Measurements from ENCODE around the gene PNMA6F.
"Not testable (repeated sequence)": the region's sequence is repeated elsewhere in the genome, so short reads cannot be mapped to it uniquely, and the experiment has no call there.

PNMA6F gene

DNA sequence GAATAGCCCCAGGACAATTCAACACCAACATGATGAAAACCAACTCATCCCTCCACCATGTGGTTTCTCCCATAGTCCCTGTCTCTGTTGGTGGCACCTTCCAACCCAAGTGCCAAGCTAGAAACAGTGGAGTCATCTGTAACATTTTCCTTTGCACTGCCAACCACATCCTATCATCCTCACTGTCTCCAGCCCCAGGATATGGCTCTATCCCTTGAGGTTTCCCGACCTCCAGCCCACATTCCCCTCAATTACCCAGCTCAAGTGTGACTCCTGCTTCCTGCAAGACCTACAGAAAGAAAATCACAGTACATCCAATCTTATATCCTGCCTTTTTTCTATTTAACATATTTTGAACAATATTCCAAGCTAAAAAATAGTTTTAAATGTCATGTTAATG, 24.2 kb downstream of the PNMA6F start:
- no peaks in the 10 kb centered on the region for H3K36me3 Mint-ChIP-seq (ENCODE audit: low read depth)
- no peak overlapping the region for H3K27ac Mint-ChIP-seq
- no peaks in the 10 kb centered on the region for H3K27me3 Mint-ChIP-seq
- no peak overlapping the region for H3K4me3 Mint-ChIP-seq
- no peaks in the 10 kb centered on the region for H3K9me3 Mint-ChIP-seq
- peaks cover 8% of the 10 kb centered on the region for H3K4me1 Mint-ChIP-seq (ENCODE audit: low read depth)

DNA sequence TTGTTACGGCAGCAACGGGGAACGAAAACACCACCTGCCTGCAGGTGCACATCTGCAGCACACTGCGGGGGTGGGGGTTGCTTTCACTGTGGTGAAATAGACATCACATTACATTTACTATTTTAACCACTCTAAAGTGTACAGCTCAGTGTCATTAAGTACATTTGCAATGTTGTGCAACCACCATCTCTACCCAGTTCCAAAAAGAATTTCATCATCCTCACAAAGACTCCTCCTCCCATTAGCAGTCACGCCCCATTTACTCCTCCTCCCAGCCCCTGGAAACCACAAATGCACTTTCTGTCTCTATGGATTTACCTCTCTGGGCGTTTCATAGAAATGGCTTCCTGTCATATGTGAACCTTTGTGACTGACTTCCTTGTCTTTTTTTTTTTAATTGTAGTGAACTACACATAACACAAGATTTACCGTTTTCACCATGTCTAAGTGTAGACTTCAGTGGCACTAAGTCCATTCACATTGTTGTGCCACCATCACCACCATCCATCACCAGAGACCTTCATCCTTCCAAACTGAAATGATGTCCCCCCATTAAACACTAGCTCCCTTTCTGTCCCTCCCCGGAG, 28.0 kb downstream of the PNMA6F start:
- H3K9me3 Mint-ChIP-seq; H3K4me3 Mint-ChIP-seq; H3K4me1 Mint-ChIP-seq (ENCODE audit: low read depth); H3K27me3 Mint-ChIP-seq; H3K36me3 Mint-ChIP-seq (ENCODE audit: low read depth); H3K27ac Mint-ChIP-seq: not testable (repeated sequence)

DNA sequence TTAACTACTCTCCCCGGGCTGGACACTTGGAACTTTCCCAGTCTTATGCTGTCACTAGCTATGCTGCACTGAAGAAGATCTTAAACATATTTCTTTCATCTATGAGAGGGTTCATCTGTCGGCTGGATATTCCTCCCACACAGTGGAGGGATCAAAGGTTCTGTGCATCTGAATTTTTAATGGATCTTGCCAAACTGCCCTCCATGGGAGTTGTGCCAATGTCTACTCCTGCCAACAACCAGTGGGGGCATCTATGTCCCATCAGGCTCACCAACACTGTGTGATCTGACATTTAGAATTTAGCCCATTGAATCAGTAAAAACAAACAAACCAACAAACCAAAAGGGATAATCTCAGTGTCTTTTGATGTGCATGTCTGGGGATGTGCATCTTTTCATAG, 32.8 kb downstream of the PNMA6F start:
- not testable (repeated sequence) for H3K4me1 Mint-ChIP-seq (ENCODE audit: low read depth); H3K4me3 Mint-ChIP-seq; H3K27me3 Mint-ChIP-seq; H3K9me3 Mint-ChIP-seq; H3K27ac Mint-ChIP-seq; H3K36me3 Mint-ChIP-seq (ENCODE audit: low read depth)

DNA sequence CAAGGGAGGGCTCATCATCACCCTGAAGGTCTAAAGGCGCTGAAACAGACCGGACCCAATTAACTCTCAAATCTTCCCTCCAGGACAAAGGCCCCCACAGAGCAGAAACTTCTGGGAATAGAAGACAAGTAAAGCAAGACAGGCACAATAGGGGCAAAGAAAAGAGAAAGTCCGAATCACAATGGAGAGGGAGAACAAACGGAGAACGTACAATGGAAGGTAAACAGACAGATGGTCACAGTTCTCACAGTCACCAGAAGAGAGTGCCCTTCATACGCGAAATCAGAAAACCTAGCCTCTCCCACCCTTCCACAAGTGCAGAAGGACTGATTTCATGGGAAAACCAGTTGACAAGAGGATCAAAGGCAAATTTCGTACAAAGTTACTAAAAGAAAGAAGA, 35.9 kb downstream of the PNMA6F start:
- not testable (repeated sequence) for H3K27me3 Mint-ChIP-seq

DNA sequence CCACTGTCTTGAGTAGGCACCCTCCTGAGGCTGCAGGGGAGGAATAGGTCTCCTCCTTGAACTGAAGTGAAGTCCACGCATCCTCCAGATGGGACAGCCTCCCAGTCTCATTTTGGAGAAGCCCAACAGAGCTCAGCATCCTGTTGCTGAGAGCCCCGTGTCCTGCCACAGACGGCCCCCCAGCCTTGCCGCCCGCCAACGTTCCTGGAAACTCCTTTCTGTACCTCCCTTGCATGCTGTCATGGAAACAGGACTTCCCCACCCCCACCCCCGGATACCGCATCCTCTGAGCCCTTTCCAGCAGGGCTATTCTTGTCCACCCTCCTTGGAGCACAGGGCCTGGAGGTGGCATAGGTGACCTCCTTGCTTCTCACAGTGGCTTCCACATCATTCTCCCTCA, 37.6 kb downstream of the PNMA6F start:
- H3K4me1 Mint-ChIP-seq (ENCODE audit: low read depth); H3K36me3 Mint-ChIP-seq (ENCODE audit: low read depth); H3K27me3 Mint-ChIP-seq; H3K4me3 Mint-ChIP-seq; H3K9me3 Mint-ChIP-seq; H3K27ac Mint-ChIP-seq: not testable (repeated sequence)

More for the DNA sequence above, 35.9 kb downstream of the PNMA6F start:
- not testable (repeated sequence) for H3K4me3 Mint-ChIP-seq; H3K27ac Mint-ChIP-seq; H3K36me3 Mint-ChIP-seq (ENCODE audit: low read depth); H3K4me1 Mint-ChIP-seq (ENCODE audit: low read depth); H3K9me3 Mint-ChIP-seq

DNA sequence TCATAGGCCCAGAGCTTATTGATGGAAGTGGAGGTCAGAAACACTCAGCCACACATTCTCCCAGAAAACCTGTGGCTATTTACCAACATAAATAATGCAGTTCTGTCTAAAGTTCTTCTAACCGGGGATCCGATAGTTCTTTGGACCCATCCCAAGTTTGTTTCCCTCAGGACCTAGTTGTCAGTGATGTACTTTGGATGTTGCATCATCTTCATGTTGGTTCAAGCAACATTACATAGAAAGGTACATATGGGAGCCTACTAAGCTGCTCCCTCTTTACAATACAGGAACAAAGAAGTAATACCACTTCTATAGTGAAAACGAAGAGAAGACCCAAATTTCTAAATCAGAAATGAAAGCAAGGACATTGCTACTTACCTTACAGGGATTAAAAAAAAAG, 39.8 kb downstream of the PNMA6F start:
- not testable (repeated sequence) for H3K27ac Mint-ChIP-seq

DNA sequence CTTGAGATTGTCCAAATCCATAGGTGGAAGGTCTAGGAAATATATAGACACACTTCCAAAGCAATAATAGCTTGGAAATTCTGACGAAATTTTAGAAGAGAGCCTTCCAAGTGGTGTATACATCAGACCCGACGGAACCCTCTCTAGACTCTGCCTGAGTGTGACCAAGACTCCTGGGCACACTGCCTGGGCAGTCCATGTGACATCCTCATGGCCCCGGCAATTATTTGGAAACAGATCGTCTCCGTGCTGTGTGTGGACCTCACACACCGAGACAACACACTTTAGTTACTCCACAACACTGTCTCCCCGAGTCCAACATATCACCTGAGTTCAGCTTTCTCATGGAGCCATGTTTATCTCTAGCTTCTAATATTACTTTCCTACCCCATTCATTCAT, 42.3 kb downstream of the PNMA6F start:
- H3K4me3 Mint-ChIP-seq; H3K9me3 Mint-ChIP-seq; H3K4me1 Mint-ChIP-seq (ENCODE audit: low read depth); H3K36me3 Mint-ChIP-seq (ENCODE audit: low read depth); H3K27me3 Mint-ChIP-seq; H3K27ac Mint-ChIP-seq: not testable (repeated sequence)

More for the DNA sequence above, 39.8 kb downstream of the PNMA6F start:
- not testable (repeated sequence) for H3K9me3 Mint-ChIP-seq; H3K36me3 Mint-ChIP-seq (ENCODE audit: low read depth); H3K4me1 Mint-ChIP-seq (ENCODE audit: low read depth); H3K4me3 Mint-ChIP-seq; H3K27me3 Mint-ChIP-seq

DNA sequence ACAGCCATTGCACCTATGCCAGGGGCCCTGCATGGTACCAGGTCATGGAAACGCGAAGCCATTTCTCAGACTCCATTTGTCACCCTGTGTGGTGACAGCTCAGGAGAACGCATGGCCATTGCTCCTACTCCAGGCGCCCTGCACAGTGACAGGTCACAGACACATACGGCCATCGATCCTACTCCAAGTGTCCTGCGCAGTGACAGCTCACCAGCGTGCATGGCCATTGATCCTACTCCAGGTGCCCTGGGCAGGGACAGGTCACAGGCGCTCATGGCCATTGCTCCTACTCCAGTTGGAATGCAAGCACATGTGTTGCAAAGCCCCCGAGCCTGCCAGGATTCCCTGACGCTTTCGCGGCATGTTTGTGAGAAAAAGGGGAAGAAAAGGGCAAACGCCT, 45.5 kb downstream of the PNMA6F start:
- H3K27ac Mint-ChIP-seq; H3K9me3 Mint-ChIP-seq; H3K36me3 Mint-ChIP-seq (ENCODE audit: low read depth); H3K27me3 Mint-ChIP-seq; H3K4me1 Mint-ChIP-seq (ENCODE audit: low read depth); H3K4me3 Mint-ChIP-seq: not testable (repeated sequence)

DNA sequence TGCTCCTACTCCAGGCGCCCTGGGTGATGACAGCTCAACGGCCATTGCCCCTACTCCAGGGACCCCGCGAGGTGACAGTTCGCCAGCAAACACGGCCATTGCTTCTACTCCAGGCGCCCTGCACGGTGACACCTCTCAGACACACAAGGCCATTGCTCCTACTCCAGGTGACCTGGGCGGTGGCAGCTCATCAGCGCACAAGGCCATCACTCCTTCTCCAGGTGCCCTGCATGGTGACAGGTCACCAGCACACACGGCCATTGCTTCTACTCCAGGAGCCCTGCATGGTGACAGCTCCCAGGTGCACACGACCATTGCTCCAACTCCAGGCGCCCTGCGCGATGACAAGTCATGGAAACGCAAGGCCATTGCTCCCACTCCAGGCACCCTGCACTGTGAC, 46.1 kb downstream of the PNMA6F start:
- not testable (repeated sequence) for H3K9me3 Mint-ChIP-seq; H3K4me1 Mint-ChIP-seq (ENCODE audit: low read depth); H3K27ac Mint-ChIP-seq; H3K4me3 Mint-ChIP-seq; H3K36me3 Mint-ChIP-seq (ENCODE audit: low read depth); H3K27me3 Mint-ChIP-seq

DNA sequence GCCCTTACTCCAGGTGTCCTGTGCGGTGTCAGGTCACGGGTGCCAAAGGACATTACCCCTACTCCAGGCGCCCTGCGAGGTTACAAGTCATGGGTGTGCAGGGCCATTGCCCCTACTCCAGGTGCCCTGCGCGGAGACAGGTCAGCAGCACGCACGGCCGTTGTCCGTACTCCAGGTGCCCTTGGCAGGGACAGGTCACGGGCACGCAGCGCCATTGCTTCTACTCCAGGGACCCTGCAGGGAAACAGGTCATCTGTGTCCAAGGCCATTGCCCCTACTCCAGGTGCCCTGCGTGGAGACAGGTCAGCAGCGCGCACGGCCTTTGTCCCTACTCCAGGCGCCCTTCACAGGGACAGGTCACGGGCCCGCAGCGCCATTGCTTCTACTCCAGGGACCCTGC, 49.0 kb downstream of the PNMA6F start:
- not testable (repeated sequence) for H3K36me3 Mint-ChIP-seq (ENCODE audit: low read depth); H3K9me3 Mint-ChIP-seq; H3K27ac Mint-ChIP-seq; H3K4me1 Mint-ChIP-seq (ENCODE audit: low read depth); H3K27me3 Mint-ChIP-seq; H3K4me3 Mint-ChIP-seq

DNA sequence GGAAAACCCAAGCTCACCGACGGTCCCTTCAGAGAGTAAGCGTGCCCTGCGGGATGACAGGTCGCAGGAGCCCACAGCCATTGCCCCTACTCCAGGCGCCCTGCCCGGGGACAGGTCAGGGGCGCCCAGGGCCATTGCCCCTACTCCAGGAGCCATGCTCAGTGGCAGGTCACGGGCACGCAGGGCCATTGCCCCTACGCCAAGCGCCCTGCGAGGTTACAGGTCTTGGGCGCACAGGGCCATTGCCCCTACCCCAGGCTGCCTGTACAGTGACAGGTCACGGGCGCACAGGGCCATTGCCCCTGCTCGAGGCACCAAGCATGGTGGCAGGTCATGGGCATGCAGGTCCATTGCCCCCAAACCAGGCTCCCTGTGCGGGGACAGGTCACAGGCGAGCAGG, 49.5 kb downstream of the PNMA6F start:
- not testable (repeated sequence) for H3K36me3 Mint-ChIP-seq (ENCODE audit: low read depth); H3K9me3 Mint-ChIP-seq; H3K27ac Mint-ChIP-seq; H3K4me3 Mint-ChIP-seq; H3K27me3 Mint-ChIP-seq; H3K4me1 Mint-ChIP-seq (ENCODE audit: low read depth)

All from stimulated activated naive CD8-positive, alpha-beta T cell treated with anti-CD3 and anti-CD28 coated beads, Interleukin-15, Interleukin-2, amounts not matched to agents 100 ng/mL and 50 ng/mL, for 24 hours (primary cell).